Omental fat pad (tissue), 4 donors: ENCODE results near the gene CNPY1. TPM values are rescaled to one million over a fixed set of nuclear protein-coding genes. Genes with fewer than 3 reads are reported as not detected.

Experiments
- ATAC-seq: fragments of 150-250 bp; one replicate; pipeline ENCODE4 v1.9.1; 2016; ENCODE audit warnings: mild to moderate bottlenecking, moderate library complexity; ENCODE audit not compliant: low FRiP score
- DNase-seq: peaks from one replicate; pipeline ENCODE4 v3.0.0-alpha.2; 2019; ENCODE audit warnings: low spot score
- CTCF ChIP-seq, 3 donors: fragments of 450-650 bp; IDR thresholded peaks; one replicate each; pipeline ENCODE4 v1.5.1; 2016 to 2017; ENCODE audit warnings: antibody characterized with exemption in 3 of 3, mild to moderate bottlenecking in 3 of 3, moderate library complexity in 2 of 3
- total RNA-seq, 4 donors: library from RNA; depleted of rRNA; stranded (reverse); fragments of >200 nt; gene quantifications; one replicate each; pipeline ENCODE4 v1.1.0, GENCODE V29; 2016

CNPY1 gene
- total RNA-seq, 4 donors from 2014 or later = not detected

DNA sequence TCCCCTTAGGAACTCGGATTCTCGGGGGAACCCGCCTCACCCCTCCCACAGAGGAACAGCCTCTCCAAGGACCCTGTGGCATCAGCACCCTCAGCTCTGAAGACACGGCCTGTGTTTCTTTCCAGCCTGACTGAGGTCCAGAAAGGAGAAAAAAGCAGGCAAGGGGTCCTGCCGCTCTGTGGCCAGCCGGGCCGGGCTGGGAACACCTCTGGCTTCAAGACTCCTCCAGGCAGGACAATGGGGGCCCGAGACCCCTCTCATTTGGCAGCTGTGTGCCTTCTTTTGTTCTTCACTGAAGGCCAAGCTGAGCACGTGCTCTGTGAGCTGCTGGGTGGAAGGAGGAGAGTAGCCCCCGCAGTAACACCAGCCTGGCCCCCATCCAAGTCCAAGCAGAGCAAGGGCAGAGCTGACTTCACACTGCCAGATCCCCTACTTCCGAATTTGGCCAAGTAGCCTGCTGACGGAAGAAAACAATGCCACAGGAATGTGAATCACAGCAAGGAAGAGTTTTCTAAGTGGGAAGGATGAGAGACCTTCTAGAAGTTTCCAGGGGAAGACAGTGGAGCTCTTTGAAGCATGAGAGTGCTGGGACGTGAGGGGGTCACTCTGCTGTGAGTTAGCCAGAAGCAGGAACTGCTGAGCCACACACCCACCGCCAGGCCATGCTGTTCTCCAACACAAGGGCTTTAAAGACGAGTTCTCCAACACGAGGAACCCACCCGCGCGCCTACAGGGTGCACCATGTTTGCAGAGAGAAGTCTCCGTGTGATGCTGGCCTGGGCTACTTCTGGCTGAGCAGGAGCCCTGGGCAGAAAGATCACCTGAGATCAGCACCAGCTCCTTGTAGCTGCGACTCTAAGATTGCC lies 3.1 kb downstream of the CNPY1 start:
- DNase-seq (no peak), ATAC-seq (no peak)
- TF ChIP-seq CTCF (IDR thresholded peaks at IDR 0.05) = no peak

- ATAC-seq = no peak
- DNase-seq = no peak
- no peak for TF ChIP-seq CTCF (IDR thresholded peaks at IDR 0.05)
These were observed 4.2 kb downstream of the CNPY1 start for GRCh38 chr7:155541986-155542675.

GRCh38 chr7:155540553-155540952 lies 5.8 kb downstream of the CNPY1 start:
- DNase-seq (no peak), ATAC-seq (no peak)
- TF ChIP-seq CTCF (IDR thresholded peaks at IDR 0.05) = no peak

GRCh38 chr7:155538293-155538692 lies 8.1 kb downstream of the CNPY1 start:
- no peak for ATAC-seq
- DNase-seq = no peak
- TF ChIP-seq CTCF (IDR thresholded peaks at IDR 0.05) = no peak

DNA sequence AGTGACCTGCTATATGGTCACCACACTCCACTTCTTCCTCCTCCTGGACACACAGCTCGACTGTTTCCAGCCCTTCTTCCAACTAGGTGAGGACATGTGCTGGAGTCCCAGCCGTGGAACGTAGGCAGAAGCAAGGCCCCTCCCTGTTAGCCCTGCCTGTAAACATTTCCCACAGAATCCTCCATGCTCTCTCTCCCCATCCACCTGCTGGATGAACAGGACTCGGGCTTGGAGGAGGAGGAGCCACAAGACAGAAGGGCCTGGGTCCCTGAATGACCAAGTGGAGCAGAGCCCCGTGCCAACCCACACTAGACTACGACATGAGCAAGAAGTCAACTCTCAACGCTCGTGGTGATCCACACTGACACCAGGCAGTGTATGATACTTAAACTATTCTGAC lies 9.9 kb downstream of the CNPY1 start:
- TF ChIP-seq CTCF (IDR thresholded peaks at IDR 0.05) = no peak
- no peak for ATAC-seq
- no peak for DNase-seq

- no peak for TF ChIP-seq CTCF (IDR thresholded peaks at IDR 0.05)
- no peak for ATAC-seq
- DNase-seq = no peak
These were observed 11.7 kb downstream of the CNPY1 start for GRCh38 chr7:155534691-155535090.
